ENCODE results near the gene PDILT.
"Not testable (repeated sequence)": the region's sequence is repeated elsewhere in the genome, so short reads cannot be mapped to it uniquely, and the experiment has no call there.

PDILT gene

DNA sequence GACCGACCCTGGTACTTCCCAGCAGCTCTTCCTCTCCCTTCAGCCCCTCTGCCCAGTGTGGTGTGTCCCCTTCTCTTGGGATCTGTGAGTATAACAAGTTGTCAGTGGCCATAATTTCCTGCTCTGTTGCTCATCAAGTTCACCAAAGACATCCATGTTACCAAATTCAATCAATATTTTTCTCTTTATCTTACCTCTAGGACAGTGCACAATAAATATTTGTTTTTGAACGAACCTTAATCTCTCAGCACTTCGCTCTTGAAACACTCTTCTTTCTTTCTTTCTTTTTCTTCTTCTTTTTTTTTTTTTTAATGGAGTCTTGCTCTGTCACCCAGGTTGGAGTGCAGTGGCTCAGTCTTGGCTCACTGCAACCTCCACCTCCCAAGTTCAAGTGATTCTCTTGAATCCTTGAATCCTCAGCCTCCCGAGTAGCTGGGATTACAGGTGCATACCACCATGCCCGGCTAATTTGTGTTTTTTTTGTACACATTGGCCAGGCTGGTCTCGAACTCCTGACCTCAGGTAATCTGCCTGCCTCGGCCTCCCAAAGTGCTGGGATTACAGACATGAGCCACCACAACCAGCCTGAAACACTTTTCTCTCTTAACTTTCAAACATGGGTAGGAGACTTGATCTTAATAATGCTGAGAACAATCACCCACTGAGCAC lies 49.3 kb downstream of the PDILT start:
- DNase-seq, result no peak

DNA sequence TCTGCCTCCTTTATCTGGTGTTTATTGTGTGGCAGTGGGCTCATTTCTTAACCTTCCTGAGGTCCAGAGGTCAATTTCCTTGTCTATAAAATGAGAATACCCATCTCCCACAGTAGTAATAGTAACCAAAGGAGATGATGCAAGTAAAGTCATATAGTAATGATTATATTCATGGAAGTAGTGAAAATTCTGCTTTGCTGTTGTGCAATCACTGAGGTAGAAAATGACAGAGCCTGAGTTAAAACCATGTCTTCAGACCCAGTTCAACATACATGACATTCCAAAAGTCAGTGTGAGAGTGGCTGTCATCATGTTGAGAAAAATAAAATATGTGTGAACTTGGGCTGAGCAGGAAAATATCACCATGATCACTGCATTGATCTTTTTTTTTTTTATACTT lies 51.2 kb downstream of the PDILT start:
- DNase-seq, result no peak

GRCh38 chr16:20352615-20353014 lies 51.9 kb downstream of the PDILT start, which contains the start of gene UMOD:
Gene UMOD, minus strand, starts transcription at chr16:20352715. Its CDS starts 1,978 bp downstream, at chr16:20350737.
- DNase-seq, result no peak

DNA sequence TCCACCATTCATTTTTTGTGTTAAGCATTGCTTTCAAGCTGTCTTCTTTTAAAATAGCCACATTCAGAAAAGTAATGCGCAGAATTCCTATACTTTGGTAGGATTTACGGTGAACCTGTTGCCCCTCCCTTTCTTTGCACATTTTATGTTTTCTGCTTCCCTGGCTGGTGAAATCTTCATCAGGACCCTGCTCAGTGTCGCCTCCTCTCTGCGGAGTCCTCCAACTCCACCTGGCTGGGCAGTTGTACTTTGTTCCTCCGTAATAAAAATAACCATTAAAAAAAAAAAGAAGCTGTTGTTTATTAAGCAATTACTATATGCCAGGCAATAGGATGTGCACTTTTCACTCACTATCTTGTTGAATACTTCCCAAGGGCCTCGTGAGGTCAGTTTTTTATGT lies 54.9 kb downstream of the PDILT start:
- no peak for DNase-seq

DNA sequence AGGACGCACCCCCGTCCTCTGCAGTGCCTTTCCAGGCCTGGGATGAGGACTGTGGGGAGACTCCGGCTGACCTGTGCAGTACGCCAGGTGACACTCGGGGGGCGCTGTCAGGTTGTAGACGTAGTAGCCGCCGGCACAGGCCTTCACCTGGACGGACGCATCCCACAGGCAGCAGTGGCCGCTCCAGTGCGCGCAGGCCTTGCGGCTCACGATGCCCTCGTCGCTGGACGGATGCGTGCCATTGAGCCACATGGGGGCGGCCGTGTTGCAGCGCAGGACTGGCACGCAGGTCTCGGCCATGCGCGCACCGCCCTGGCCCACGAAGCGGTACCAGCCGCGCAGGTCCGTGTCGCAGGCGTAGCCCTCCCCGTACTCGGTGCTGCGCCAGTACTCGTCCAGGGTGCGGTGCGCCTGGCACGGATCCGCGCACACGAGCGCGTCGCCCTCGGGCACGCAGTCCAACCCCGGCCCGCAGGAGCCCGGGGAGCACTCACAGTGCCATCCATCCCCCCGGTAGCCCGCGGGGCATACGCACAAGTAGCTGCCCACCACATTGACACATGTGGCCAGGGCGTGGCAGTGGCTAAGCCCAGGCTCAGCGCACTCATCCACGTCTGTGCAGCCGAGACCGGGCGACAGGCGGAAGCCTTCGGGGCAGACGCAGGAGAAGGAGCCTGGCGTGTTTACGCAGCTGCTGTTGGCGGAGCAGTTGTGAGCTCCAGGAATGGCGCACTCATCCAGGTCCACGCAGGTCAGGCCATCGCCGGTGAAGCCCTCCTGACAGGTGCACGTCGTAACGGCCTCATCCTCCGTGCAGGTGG lies 56.0 kb downstream of the PDILT start:
- no peak for DNase-seq

DNA sequence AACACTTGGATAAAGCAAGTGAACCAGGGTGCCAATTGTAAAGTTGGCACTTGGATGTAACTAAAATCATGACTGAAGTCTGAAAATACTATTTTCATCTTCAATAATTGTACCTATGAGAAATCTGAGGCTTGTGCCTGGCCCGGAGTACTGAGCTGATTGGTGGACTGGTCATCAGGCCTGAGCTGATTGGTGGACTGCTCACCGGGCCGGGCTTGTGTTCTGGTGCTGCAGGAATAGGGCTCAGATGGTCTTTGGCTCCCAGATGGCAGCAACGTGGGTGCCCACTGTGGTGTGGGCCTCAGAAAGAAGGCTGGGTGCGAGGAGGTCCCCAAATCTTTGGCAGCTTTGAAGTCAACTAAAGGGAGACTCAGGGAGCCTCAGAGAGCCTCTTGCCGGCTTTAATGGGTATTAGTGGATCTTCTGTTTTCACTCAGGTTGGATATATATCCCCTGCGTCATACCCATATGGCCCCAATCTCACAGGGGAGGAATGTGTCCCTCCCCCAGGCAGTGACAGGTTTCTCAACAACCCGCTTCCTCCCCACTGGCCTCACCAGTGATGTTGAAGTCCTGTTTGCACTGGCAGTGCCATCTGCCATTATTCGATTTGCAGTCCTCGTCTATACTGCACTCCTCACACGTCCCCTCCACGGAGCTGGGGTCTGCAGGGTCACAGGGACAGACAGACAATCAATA lies 56.7 kb downstream of the PDILT start:
- DNase-seq, result no peak

- DNase-seq, result no peak
Observed at GRCh38 chr16:20344611-20345010, 59.9 kb downstream of the PDILT start.

DNA sequence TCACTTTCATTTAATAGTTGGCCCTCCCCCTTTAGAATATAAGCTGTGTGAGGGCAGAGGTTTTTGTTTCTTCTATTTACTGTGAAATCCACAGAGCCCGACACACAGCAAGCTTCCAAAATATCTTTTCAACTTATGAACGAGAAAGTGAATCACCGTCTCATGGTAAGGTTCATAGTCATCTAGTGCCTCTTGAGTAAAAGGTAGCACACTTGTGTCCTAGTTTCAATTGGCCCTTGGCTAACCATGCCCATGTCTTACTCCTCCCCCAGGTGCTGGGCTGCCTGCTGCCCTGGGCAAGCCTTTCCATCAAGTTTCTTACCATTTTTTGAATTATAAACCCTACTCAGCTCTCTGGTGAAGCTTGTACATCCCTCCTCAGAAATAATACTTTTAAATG lies 64.8 kb downstream of the PDILT start:
- DNase-seq, result no peak

DNA sequence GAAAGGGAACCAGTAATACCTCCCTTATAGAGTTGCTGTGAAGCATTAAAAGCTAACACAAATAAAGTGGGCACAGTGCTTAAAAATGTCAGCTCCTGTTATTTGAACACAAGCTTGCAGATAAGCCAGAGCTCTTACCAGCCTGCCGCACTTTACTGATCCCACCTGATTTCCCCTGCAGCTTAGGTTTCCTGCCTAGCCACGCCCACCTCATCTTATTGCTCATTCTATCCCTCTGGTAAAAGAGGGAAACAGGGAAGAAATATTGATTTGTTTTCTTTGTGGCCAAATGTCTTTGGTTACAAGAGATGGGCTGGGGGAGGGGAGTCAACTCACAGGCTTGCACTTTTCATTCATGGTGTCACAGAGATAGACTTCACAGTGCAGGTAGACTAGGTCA lies 67.6 kb downstream of the PDILT start:
- DNase-seq, result no peak

GRCh38 chr16:20334396-20334795 lies 70.1 kb downstream of the PDILT start:
- DNase-seq, result no peak

- no peak for DNase-seq
Observed at GRCh38 chr16:20333120-20333519, 71.4 kb downstream of the PDILT start.

DNA sequence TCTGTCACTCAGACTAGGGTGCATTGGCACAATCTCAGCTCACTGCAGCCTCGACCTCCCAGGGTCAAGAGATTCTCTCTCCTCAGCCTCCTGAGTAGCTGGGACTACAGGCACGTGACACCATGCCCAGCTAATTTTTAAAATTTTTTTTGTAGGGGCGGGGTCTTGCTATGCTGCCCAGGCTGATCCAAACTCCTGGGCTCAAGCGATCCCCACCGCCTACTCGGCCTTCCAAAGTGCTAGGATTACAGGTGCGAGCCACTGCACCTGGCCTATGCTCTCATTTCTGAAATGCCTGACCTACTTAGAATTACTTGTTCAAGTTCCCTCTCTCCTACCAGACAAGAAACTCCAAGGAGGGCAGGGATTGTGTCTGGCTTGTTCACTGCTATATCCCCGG lies 72.1 kb downstream of the PDILT start:
- no peak for DNase-seq

DNA sequence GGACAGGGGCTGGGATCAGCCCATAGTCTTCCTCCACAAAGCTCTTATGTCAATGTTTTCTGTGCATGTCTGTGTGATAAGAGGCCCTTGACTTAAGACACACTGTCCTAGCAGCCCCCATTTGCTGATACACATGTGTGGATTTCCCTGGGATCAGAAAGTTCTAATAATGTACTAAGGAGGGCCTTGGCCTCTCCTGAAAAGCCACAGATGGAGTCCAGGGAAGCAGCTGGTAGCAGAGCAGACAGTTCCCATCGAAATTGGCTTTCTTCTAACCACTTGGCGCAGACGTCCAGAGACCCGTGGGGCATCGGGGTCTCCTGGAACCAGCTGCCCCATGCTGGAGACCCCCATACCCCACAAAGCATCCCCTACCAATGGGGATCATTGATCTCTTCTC lies 72.9 kb downstream of the PDILT start:
- DNase-seq, result no peak

GRCh38 chr16:20329392-20330138 lies 75.0 kb downstream of the PDILT start:
- no peak for DNase-seq

DNA sequence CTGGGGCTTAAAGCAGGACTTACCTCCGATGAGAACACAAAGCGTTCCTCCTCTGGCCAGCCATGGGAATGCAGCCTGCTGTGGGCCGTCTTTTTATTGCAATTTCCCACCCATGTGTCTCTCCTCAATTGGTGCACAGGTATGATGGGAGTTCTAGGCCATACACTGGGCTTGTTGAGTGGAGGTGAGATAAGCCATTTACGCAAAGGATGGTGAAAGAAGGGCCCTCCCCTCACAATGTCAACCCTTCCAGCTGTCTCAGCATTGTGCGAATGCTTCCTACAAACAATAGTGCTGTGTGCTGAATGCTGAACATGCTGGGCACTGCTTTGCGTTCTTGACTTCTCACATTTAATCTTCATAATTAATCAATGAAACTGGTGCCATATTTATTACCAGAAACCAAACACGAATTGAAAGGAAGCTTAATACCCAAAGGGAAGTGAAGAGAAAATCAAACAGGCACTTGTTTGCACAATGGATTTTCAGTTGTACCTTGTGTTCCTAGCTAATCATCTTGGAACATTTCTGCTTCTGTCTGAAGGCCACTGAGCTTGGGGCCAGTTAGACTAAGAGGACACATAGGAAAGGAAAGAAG lies 77.0 kb downstream of the PDILT start, which contains the start of gene GP2:
Gene GP2, minus strand, starts transcription at position 70 of the 598 bp plus-strand sequence. CDS start 1,082 bp downstream, outside the sequence.
- DNase-seq, result no peak

GRCh38 chr16:20326321-20326720 lies 78.2 kb downstream of the PDILT start:
- no peak for DNase-seq

- DNase-seq, result no peak
Observed at GRCh38 chr16:20325005-20325404, 79.5 kb downstream of the PDILT start.

DNA sequence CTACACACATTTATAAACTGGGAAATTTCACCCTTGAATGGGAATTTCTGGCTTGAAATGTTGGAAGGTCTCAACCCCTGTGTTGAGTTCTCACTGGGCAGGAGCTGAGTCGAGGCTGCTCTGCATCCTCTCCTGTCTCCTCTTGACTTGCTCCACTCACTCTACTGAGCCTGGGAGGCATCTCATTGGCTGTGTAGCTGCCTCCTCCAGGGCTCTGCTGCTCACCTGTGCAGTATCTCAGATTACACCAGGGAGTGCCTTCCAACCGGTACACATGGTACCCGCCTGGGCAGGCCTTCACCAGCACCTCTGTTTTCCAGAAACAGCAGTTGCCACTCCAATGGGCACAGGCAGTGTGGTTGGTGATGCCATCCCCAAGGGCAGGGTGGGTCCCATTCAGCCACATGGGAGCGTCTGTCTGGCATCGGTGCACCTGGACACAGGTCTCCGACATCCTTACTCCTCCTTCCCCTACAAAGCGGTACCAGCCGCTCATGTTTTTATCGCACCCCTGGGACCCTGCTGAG lies 80.9 kb downstream of the PDILT start:
- no peak for DNase-seq

DNA sequence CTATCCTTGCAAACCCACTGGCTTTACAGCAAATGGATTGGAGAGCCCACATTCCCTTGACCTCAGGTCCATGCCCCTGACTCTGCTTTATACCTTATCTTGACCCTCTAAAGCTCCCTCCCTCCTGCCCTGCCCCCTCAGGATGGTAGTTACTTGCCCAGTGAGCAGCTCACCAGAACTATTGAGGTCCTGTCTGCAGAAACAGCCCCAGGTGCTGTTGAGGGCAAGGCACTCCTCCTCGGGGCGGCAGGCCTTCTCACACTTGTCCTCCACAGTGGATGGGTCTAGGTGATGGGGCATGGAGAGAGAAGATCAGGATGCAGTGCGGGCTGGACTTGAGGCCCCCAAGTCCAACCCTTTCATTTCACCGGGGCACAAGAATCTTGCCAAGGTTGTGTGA lies 81.8 kb downstream of the PDILT start:
- no peak for DNase-seq

DNA sequence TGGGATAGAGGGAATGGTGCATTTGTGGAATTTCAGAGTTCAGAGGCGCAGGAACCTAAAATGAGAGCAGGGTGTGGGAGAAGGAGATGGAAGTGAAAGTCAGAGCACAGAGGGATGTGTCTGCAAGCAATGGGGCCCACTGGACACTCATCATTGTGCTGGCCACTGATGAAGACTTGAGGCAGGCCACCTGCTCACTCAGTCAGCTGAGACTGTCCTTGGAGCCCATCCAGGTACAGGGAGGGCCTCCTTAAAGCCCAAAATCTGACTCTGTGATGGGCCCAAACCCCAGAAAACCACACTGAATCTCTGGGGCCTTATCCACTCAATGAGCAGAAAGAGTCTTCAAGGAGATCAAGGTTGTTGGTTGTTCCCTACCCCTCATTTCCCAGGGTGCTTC lies 82.9 kb downstream of the PDILT start:
- DNase-seq, result no peak

DNA sequence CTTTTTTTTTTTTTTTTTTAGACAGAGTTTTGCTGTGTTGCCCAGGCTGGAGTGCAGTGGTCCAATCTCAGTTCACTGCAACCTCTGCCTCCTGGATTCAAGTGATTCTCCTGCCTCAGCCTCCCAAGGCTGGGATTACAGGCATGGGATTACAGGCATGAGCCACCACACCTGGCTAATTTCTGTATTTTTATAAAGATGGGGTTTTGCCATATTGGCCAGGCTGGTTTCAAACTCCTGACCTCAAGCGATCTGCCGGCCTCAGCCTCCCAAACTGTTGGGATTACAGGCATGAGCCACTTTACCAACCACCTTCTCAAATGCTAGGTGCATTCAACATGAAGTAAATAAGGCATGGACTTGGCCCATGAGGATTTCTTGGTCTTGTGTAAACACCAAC lies 83.5 kb downstream of the PDILT start:
- DNase-seq, result not testable (repeated sequence)

- no peak for DNase-seq
Observed at GRCh38 chr16:20320592-20320991, 83.9 kb downstream of the PDILT start.

Data from NCI-H1105 (cell line).